Testis (tissue), 2 donors: ENCODE measurements around the gene HLA-DQA1.

Experiments used
- POLR2A ChIP-seq: fragments of 450-650 bp; IDR thresholded peaks from one replicate; pipeline ENCODE4 v1.6.1; 2017; ENCODE audit warnings: antibody characterized with exemption, mild to moderate bottlenecking, moderate library complexity
- TF ChIP-seq, protein P1 (sequence below), 3 experiments: fragments of 450-650 bp in 2 of 3; fragments of 200-600 bp in 1 of 3; sonication (generic) in 1 of 3; IDR thresholded peaks; one replicate each; pipeline ENCODE4 v1.5.1; 2016 to 2019; ENCODE audit warnings: antibody characterized with exemption in 3 of 3, mild to moderate bottlenecking in 2 of 3, moderate library complexity in 1 of 3

DNA sequence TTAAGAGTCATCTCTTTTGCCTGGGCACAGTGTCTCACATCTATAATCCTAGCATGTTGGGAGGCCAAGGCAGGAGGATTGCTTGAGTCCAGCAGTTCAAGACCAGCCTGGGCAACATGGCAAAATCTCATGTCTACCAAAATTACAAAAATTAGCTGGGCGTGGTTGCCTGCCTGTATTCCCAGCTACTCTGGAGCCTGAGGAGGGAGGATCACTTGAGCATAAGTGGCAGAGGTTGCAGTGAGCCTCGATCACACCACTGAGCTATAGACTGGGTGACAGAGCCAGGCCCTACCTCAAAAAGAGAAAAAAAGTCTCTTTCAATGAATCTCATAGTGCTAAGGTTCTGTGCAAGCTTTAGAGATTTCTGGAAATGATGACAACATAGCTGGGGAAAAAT, 49.0 kb upstream of the HLA-DQA1 start:
- no peak for TF ChIP-seq POLR2A
- TF ChIP-seq, protein P1, sequence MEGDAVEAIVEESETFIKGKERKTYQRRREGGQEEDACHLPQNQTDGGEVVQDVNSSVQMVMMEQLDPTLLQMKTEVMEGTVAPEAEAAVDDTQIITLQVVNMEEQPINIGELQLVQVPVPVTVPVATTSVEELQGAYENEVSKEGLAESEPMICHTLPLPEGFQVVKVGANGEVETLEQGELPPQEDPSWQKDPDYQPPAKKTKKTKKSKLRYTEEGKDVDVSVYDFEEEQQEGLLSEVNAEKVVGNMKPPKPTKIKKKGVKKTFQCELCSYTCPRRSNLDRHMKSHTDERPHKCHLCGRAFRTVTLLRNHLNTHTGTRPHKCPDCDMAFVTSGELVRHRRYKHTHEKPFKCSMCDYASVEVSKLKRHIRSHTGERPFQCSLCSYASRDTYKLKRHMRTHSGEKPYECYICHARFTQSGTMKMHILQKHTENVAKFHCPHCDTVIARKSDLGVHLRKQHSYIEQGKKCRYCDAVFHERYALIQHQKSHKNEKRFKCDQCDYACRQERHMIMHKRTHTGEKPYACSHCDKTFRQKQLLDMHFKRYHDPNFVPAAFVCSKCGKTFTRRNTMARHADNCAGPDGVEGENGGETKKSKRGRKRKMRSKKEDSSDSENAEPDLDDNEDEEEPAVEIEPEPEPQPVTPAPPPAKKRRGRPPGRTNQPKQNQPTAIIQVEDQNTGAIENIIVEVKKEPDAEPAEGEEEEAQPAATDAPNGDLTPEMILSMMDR (IDR thresholded peaks at IDR 0.05), result no peak
